H1 (cell line): ENCODE data around the gene SAE1. TPM values are rescaled to one million over a fixed set of nuclear protein-coding genes. Genes with fewer than 3 reads are reported as not detected.

Source experiments
- CTCF ChIA-PET: fragments of 300-600 bp; sonication (Branson Sonifier 250); formaldehyde crosslinking; loops from one replicate; lab custom pipeline; 2021; ENCODE audit not compliant: partially characterized antibody; lab: Charles Lee
- POLR2A ChIA-PET: fragments of 300-600 bp; sonication (Branson Sonifier 250); formaldehyde crosslinking; loops from one replicate; lab custom pipeline; 2021; ENCODE audit warnings: inconsistent platforms; ENCODE audit not compliant: partially characterized antibody; lab: Charles Lee
- DNase-seq, 2 experiments: peaks; one replicate each; pipeline versions ENCODE4 v3.0.0 to v3.0.0-alpha.2; 2010 to 2022; ENCODE audit warnings: low spot score in 2 of 2, low read depth in 1 of 2, mixed read lengths in 1 of 2
- FAIRE-seq: peaks from 2 replicates; lab custom pipeline; 2011; peaks lifted over from hg19 to GRCh38; lab: Jason Lieb, UNC
- H2AFZ ChIP-seq: 2 replicates; pipeline ENCODE4 v1.8.1; 2012; ENCODE audit warnings: low read length, inconsistent platforms
- H2AK5ac ChIP-seq: 2 replicates; pipeline ENCODE4 v1.6.1; 2013; ENCODE audit warnings: low read depth, low read length
- H2BK120ac ChIP-seq: replicated peaks from 2 replicates; pipeline ENCODE3; 2013; ENCODE audit warnings: low read depth, low read length, inconsistent platforms
- H2BK12ac ChIP-seq: 2 replicates; pipeline ENCODE4 v1.6.1; 2013; ENCODE audit warnings: low read depth, low read length
- H2BK15ac ChIP-seq: 2 replicates; pipeline ENCODE4 v1.6.1; 2013; ENCODE audit warnings: low read length
- H2BK20ac ChIP-seq: 2 replicates; pipeline ENCODE4 v1.6.1; 2013; ENCODE audit warnings: low read length
- H2BK5ac ChIP-seq: 2 replicates; pipeline ENCODE4 v1.6.1; 2013; ENCODE audit warnings: low read depth, low read length
- H3K14ac ChIP-seq: 2 replicates; pipeline ENCODE4 v1.6.1; 2013; ENCODE audit warnings: inconsistent platforms; ENCODE audit not compliant: insufficient read length
- H3K18ac ChIP-seq: 2 replicates; pipeline ENCODE4 v1.6.1; 2013; ENCODE audit warnings: low read length; ENCODE audit errors: extremely low read depth
- H3K23ac ChIP-seq: 2 replicates; pipeline ENCODE4 v1.6.1; 2013; ENCODE audit warnings: inconsistent platforms; ENCODE audit not compliant: insufficient read length
- H3K23me2 ChIP-seq: 2 replicates; pipeline ENCODE4 v1.6.1; 2013; ENCODE audit warnings: low read depth, low read length
- H3K27ac ChIP-seq: 2 replicates; pipeline ENCODE4 v1.6.1; 2011; ENCODE audit warnings: low read depth, low read length, inconsistent platforms
- H3K27me3 ChIP-seq, 4 experiments: replicated peaks in 1 of 4; 1 replicate in 1 of 4; 2 replicates in 3 of 4; pipeline versions ENCODE4 v1.6.1 to v1.8.1; 2011 to 2013; ENCODE audit warnings: low read length in 3 of 4, mild to moderate bottlenecking in 3 of 4, inconsistent platforms in 2 of 4, mixed read lengths in 2 of 4, moderate library complexity in 1 of 4; ENCODE audit not compliant: control insufficient read depth in 3 of 4, insufficient read depth in 3 of 4; ENCODE audit errors: extremely low read depth in 1 of 4
- H3K36me3 ChIP-seq, 4 experiments: 2 replicates each; pipeline versions ENCODE4 v1.6.1 to v1.8.1; 2011 to 2013; ENCODE audit warnings: mild to moderate bottlenecking in 4 of 4, low read length in 3 of 4, moderate library complexity in 2 of 4, control low read depth in 1 of 4, inconsistent platforms in 1 of 4; ENCODE audit not compliant: insufficient read depth in 4 of 4, control insufficient read depth in 2 of 4
- H3K4ac ChIP-seq: replicated peaks from 2 replicates; pipeline ENCODE3; 2013; ENCODE audit warnings: low read length, low read depth, mixed read lengths, inconsistent platforms; ENCODE audit not compliant: insufficient read length
- H3K4me1 ChIP-seq, 4 experiments: replicated peaks in 1 of 4; 1 replicate in 1 of 4; 2 replicates in 3 of 4; pipeline versions ENCODE4 v1.6.1 to v1.8.1; 2011 to 2013; ENCODE audit warnings: low read length in 3 of 4, inconsistent platforms in 2 of 4, mixed read lengths in 1 of 4; ENCODE audit not compliant: insufficient read depth in 4 of 4, control insufficient read depth in 3 of 4
- H3K4me2 ChIP-seq, 2 experiments: 2 replicates each; pipeline versions ENCODE4 v1.6.1 to v1.8.1; 2011 to 2013; ENCODE audit warnings: low read depth in 2 of 2, low read length in 2 of 2, control low read depth in 1 of 2, inconsistent platforms in 1 of 2, mild to moderate bottlenecking in 1 of 2; ENCODE audit not compliant: insufficient read depth in 1 of 2
- H3K4me3 ChIP-seq, 4 experiments: fragments of 200-600, 300-600 bp in 1 of 4; sonication (generic), shearing (Covaris generic), sonication (Bioruptor Twin) in 1 of 4; 2 replicates each; pipeline versions ENCODE4 v1.5.1 to v1.8.1; 2011 to 2016; ENCODE audit warnings: low read length in 4 of 4, low read depth in 3 of 4, control low read depth in 2 of 4, inconsistent platforms in 2 of 4, mild to moderate bottlenecking in 2 of 4, mixed read lengths in 1 of 4, moderate library complexity in 1 of 4; ENCODE audit not compliant: insufficient read depth in 2 of 4; ENCODE audit errors: extremely low read depth in 1 of 4
- H3K56ac ChIP-seq: replicated peaks from 2 replicates; pipeline ENCODE3; 2013; ENCODE audit warnings: low read depth, mild to moderate bottlenecking, mixed read lengths, low read length, inconsistent platforms; ENCODE audit not compliant: insufficient read length
- H3K79me1 ChIP-seq: 2 replicates; pipeline ENCODE4 v1.6.1; 2013; ENCODE audit warnings: low read depth, low read length, control low read depth
- H3K79me2 ChIP-seq, 2 experiments: 2 replicates each; pipeline versions ENCODE4 v1.6.1 to v1.8.1; 2012 to 2013; ENCODE audit warnings: low read length in 2 of 2, mild to moderate bottlenecking in 2 of 2, inconsistent platforms in 1 of 2; ENCODE audit not compliant: insufficient read depth in 2 of 2, control insufficient read depth in 1 of 2
- H3K9ac ChIP-seq, 4 experiments: replicated peaks in 1 of 4; 1 replicate in 1 of 4; 2 replicates in 3 of 4; pipeline versions ENCODE4 v1.6.1 to v1.8.1; 2011 to 2013; ENCODE audit warnings: low read depth in 3 of 4, low read length in 3 of 4, control low read depth in 2 of 4, mild to moderate bottlenecking in 2 of 4, moderate library complexity in 2 of 4, inconsistent platforms in 1 of 4; ENCODE audit errors: extremely low read depth in 1 of 4
- H3K9me3 ChIP-seq, 2 experiments: 2 replicates each; pipeline versions ENCODE4 v1.6.1 to v1.8.1; 2012 to 2013; ENCODE audit warnings: mild to moderate bottlenecking in 2 of 2, moderate library complexity in 2 of 2, control low read depth in 1 of 2, inconsistent platforms in 1 of 2, low read depth in 1 of 2, low read length in 1 of 2, mixed read lengths in 1 of 2; ENCODE audit not compliant: insufficient read depth in 2 of 2
- H4K20me1 ChIP-seq, 2 experiments: replicated peaks in 1 of 2; 2 replicates each; pipeline versions ENCODE3 to v1.8.1; 2011 to 2013; ENCODE audit warnings: inconsistent platforms in 2 of 2, low read length in 2 of 2, mild to moderate bottlenecking in 1 of 2; ENCODE audit not compliant: insufficient read depth in 2 of 2, control insufficient read depth in 1 of 2
- H4K5ac ChIP-seq: 2 replicates; pipeline ENCODE4 v1.6.1; 2013; ENCODE audit warnings: low read length, low read depth, mixed read lengths, inconsistent platforms; ENCODE audit not compliant: insufficient read length
- H4K8ac ChIP-seq: 2 replicates; pipeline ENCODE4 v1.8.0; 2013; ENCODE audit warnings: mild to moderate bottlenecking, moderate library complexity, low read length, inconsistent platforms; ENCODE audit not compliant: insufficient read depth; ENCODE audit errors: extremely low read depth
- H4K91ac ChIP-seq: replicated peaks from 2 replicates; pipeline ENCODE3; 2013; ENCODE audit warnings: low read length, mixed read lengths, inconsistent platforms; ENCODE audit not compliant: insufficient read length
- ATF2 ChIP-seq: IDR thresholded peaks from 2 replicates; pipeline ENCODE4 v1.6.1; 2012; ENCODE audit warnings: low read length, inconsistent platforms
- CBX5 ChIP-seq: fragments of 300-800, 300-1000 bp; sonication (generic); IDR thresholded peaks from 2 replicates; pipeline ENCODE4 v1.7.1; 2016; ENCODE audit warnings: antibody characterized with exemption, low read length, low read depth
- CHD1 ChIP-seq: IDR thresholded peaks from 2 replicates; pipeline ENCODE4 v1.6.1; 2012; ENCODE audit warnings: low read depth, low read length, improper control_type of control experiment
- CREB1 ChIP-seq: IDR thresholded peaks from 2 replicates; pipeline ENCODE4 v1.6.1; 2012; ENCODE audit warnings: inconsistent platforms
- EGR1 ChIP-seq: IDR thresholded peaks from 2 replicates; pipeline ENCODE4 v1.6.1; 2011; ENCODE audit warnings: low read depth, low read length, borderline replicate concordance
- FOSL1 ChIP-seq: IDR thresholded peaks from 2 replicates; pipeline ENCODE4 v1.6.1; 2011; ENCODE audit warnings: mild to moderate bottlenecking, low read depth, low read length, moderate library complexity; ENCODE audit not compliant: insufficient read depth
- GTF2F1 ChIP-seq: IDR thresholded peaks from 2 replicates; pipeline ENCODE4 v1.6.1; 2012; ENCODE audit warnings: low read depth, low read length, improper control_type of control experiment, borderline replicate concordance
- NANOG ChIP-seq: IDR thresholded peaks from 2 replicates; pipeline ENCODE4 v1.6.1; 2011; ENCODE audit warnings: low read length, low read depth, mild to moderate bottlenecking, inconsistent platforms; ENCODE audit not compliant: insufficient read depth, poor library complexity, severe bottlenecking
- RNF2 ChIP-seq: fragments of 200-900, 300-1000 bp; sonication (generic); IDR thresholded peaks from 2 replicates; pipeline ENCODE4 v1.7.1; 2016; ENCODE audit warnings: borderline replicate concordance, low read depth, mild to moderate bottlenecking, antibody characterized with exemption, low read length; ENCODE audit not compliant: poor library complexity, severe bottlenecking; ENCODE audit errors: missing control alignments
- SAP30 ChIP-seq: fragments of 300-600 bp; sonication (generic); IDR thresholded peaks from 2 replicates; pipeline ENCODE4 v1.7.1; 2012; ENCODE audit warnings: low read length, moderate library complexity, mild to moderate bottlenecking, inconsistent platforms; ENCODE audit not compliant: insufficient read depth, insufficient replicate concordance
- SRF ChIP-seq: IDR thresholded peaks from 2 replicates; pipeline ENCODE4 v1.6.1; 2011; ENCODE audit warnings: mild to moderate bottlenecking, low read depth, low read length, moderate library complexity
- TAF1 ChIP-seq: IDR thresholded peaks from 2 replicates; pipeline ENCODE4 v1.6.1; 2011; ENCODE audit warnings: mild to moderate bottlenecking, low read depth, low read length
- polyA plus RNA-seq, 7 experiments: library from polyadenylated mRNA; depleted of rRNA in 3 of 7; stranded (reverse) in 5 of 7; unstranded in 2 of 7; fragments of >200 nt in 5 of 7; fragments of 200-250 nt in 2 of 7; gene quantifications; 1 replicate in 5 of 7; 2 replicates in 1 of 7; 4 replicates in 1 of 7; pipeline versions ENCODE4 v1.2.1 to v1.2.3, GENCODE V29; 2011 to 2013; ENCODE audit warnings: missing spikeins in 2 of 7, mixed read lengths in 2 of 7
- total RNA-seq: library from RNA; stranded (reverse); fragmentation: NEBNext Ultra II Directional; extraction: Animal tissue kit (Norgen Biotek cat#: 25700); gene quantifications from 2 replicates; pipeline ENCODE4 v1.2.1, GENCODE V29; 2021

SAE1 gene
- total and polyA plus RNA-seq, 2 of the 8 experiments (the other 6 are each of a cell fraction or from before 2014, with no cell fraction given), result 213 to 268 TPM

DNA sequence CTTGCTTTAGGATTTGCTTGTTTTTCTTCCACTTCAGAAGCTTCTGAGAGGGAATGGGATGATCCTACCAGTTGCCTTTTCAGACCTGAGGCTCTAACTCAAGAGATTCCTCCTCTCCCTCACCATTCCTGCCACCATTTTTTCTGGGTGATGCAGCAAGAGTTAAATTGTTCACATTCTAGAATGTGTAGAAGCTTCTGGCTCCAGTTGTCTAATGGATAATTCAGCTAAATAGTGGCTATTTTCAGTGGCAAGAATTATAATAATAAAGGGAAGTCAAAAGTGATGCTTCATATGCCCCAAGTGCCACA lies 79.5 kb downstream of the SAE1 start:
- H3K27ac ChIP-seq, result peak overlapping the region; percentile 51
- no peak for TF ChIP-seq CREB1
- no peak for TF ChIP-seq EGR1
- TF ChIP-seq NANOG, result no peak
- TF ChIP-seq SAP30, result no peak
- no peak for TF ChIP-seq CBX5
- no peak for TF ChIP-seq GTF2F1
- no peak for TF ChIP-seq TAF1
- no peak for TF ChIP-seq SRF
- no peak for TF ChIP-seq ATF2
- TF ChIP-seq RNF2, result no peak
- no peak for TF ChIP-seq CHD1
- no peak for TF ChIP-seq FOSL1

More for the DNA sequence above, 79.5 kb downstream of the SAE1 start:
- peak overlapping the region; percentile 32; the same call in 1 of the 2 replicates for H2BK12ac ChIP-seq
- no peak overlapping the region for H3K23ac ChIP-seq
- H3K56ac ChIP-seq, result no peak overlapping the region
- ChIA-PET POLR2A (interaction anchor here (0.9 to 10.6 kb wide), 21 partner anchors 9 to 79 kb away, joined by 3 to 195 read pairs (median 5); partner anchors contain the start of genes CCDC9 and SAE1), CTCF (interaction anchor here (0.6 to 11.2 kb wide), 34 partner anchors 9 to 914 kb away, joined by 3 to 303 read pairs (median 6); no protein-coding TSS in a partner anchor)
- H3K79me1 ChIP-seq, result no peaks in the 10 kb centered on the region
- no peak overlapping the region; a peak in 1 of 4 replicates for H3K4me2 ChIP-seq
- no peaks in the 10 kb centered on the region for H3K23me2 ChIP-seq
- H3K27me3 ChIP-seq, result no peaks in the 10 kb centered on the region
- H4K91ac ChIP-seq, result peak overlapping the region; percentile 47
- H3K9me3 ChIP-seq, result no peaks in the 10 kb centered on the region
- peaks cover 0 to 14% (median 5%) of the 10 kb centered on the region in 4 experiments; a peak in 5 of 7 replicates for H3K4me1 ChIP-seq
- H4K5ac ChIP-seq, result no peak overlapping the region
- peaks cover 8 to 63% (median 32%) of the 10 kb centered on the region in 4 experiments for H3K36me3 ChIP-seq
- DNase-seq, result no peak
- no peak overlapping the region for H3K4ac ChIP-seq
- H3K18ac ChIP-seq, result no peak overlapping the region
- H2AK5ac ChIP-seq, result no peak overlapping the region
- H3K14ac ChIP-seq, result no peak overlapping the region
- no peak overlapping the region for H4K8ac ChIP-seq
- H2BK15ac ChIP-seq, result no peak overlapping the region
- no peak overlapping the region for H2BK5ac ChIP-seq
- H3K4me3 ChIP-seq, result no peak overlapping the region
- FAIRE-seq, result no peak
- H3K79me2 ChIP-seq, result no peaks in the 10 kb centered on the region
- no peak overlapping the region for H2BK20ac ChIP-seq
- no peak overlapping the region for H3K9ac ChIP-seq
- H2BK120ac ChIP-seq, result no peak overlapping the region
- no peak overlapping the region for H2AFZ ChIP-seq
- H4K20me1 ChIP-seq, result peaks cover 0 to 2% of the 10 kb centered on the region in 2 experiments
